Measurements from ENCODE around the gene SYTL5.

The SYTL5 gene

GRCh38 chrX:38089173-38089982 is 83.0 kb downstream of the SYTL5 start:
- H3K27ac ChIP-seq (ENCODE audit: low read depth, low read length): no peak overlapping the region
- no peak overlapping the region for H3K4me3 ChIP-seq (ENCODE audit: low read length)
- H3K36me3 ChIP-seq (ENCODE audit: insufficient read depth, low read length): no peaks in the 10 kb centered on the region
- no peaks in the 10 kb centered on the region for H3K4me1 ChIP-seq (ENCODE audit: insufficient read depth, low read length)
- WGBS: 95% methylated on average over 5 of the region's 8 CpGs
- H3K9ac ChIP-seq (ENCODE audit: low read depth, low read length): no peak overlapping the region
- H3K9me3 ChIP-seq (ENCODE audit: insufficient read depth, low read depth, low read length): no peaks in the 10 kb centered on the region
- H3K27me3 ChIP-seq (ENCODE audit: insufficient read depth, low read length): no peaks in the 10 kb centered on the region

- H3K4me1 ChIP-seq (ENCODE audit: insufficient read depth, low read length): no peaks in the 10 kb centered on the region
- H3K36me3 ChIP-seq (ENCODE audit: insufficient read depth, low read length): no peaks in the 10 kb centered on the region
- H3K27ac ChIP-seq (ENCODE audit: low read depth, low read length): no peak overlapping the region
- H3K9me3 ChIP-seq (ENCODE audit: insufficient read depth, low read depth, low read length): no peaks in the 10 kb centered on the region
- WGBS: 80% methylated on average over 1 of the region's 4 CpGs
- H3K9ac ChIP-seq (ENCODE audit: low read depth, low read length): no peak overlapping the region
- no peaks in the 10 kb centered on the region for H3K27me3 ChIP-seq (ENCODE audit: insufficient read depth, low read length)
- no peak overlapping the region for H3K4me3 ChIP-seq (ENCODE audit: low read length)
These were observed 89.7 kb downstream of the SYTL5 start for GRCh38 chrX:38095971-38096529.

- Histone ChIP-seq H3K27ac (ENCODE audit: low read depth, low read length) (no peak overlapping the region), H3K9me3 (ENCODE audit: insufficient read depth, low read depth, low read length) (no peaks in the 10 kb centered on the region), H3K4me1 (ENCODE audit: insufficient read depth, low read length) (no peaks in the 10 kb centered on the region), H3K36me3 (ENCODE audit: insufficient read depth, low read length) (no peaks in the 10 kb centered on the region), H3K4me3 (ENCODE audit: low read length) (no peak overlapping the region), H3K9ac (ENCODE audit: low read depth, low read length) (no peak overlapping the region), H3K27me3 (ENCODE audit: insufficient read depth, low read length) (no peaks in the 10 kb centered on the region)
These were observed 93.3 kb downstream of the SYTL5 start for GRCh38 chrX:38099688-38100087.

GRCh38 chrX:38102240-38102639 is 95.9 kb downstream of the SYTL5 start:
- Histone ChIP-seq H3K27ac (ENCODE audit: low read depth, low read length) (no peak overlapping the region), H3K27me3 (ENCODE audit: insufficient read depth, low read length) (no peaks in the 10 kb centered on the region), H3K4me3 (ENCODE audit: low read length) (no peak overlapping the region), H3K9ac (ENCODE audit: low read depth, low read length) (no peak overlapping the region), H3K9me3 (ENCODE audit: insufficient read depth, low read depth, low read length) (no peaks in the 10 kb centered on the region), H3K4me1 (ENCODE audit: insufficient read depth, low read length) (peaks cover 5% of the 10 kb centered on the region; the same call in 1 of the 2 replicates), H3K36me3 (ENCODE audit: insufficient read depth, low read length) (no peaks in the 10 kb centered on the region)
- WGBS: 96% methylated on average over 2 of the region's 2 CpGs

GRCh38 chrX:38102875-38103274 is 96.5 kb downstream of the SYTL5 start:
- Histone ChIP-seq H3K9ac (ENCODE audit: low read depth, low read length) (no peak overlapping the region), H3K9me3 (ENCODE audit: insufficient read depth, low read depth, low read length) (no peaks in the 10 kb centered on the region), H3K36me3 (ENCODE audit: insufficient read depth, low read length) (no peaks in the 10 kb centered on the region), H3K27ac (ENCODE audit: low read depth, low read length) (no peak overlapping the region), H3K27me3 (ENCODE audit: insufficient read depth, low read length) (no peaks in the 10 kb centered on the region), H3K4me3 (ENCODE audit: low read length) (no peak overlapping the region), H3K4me1 (ENCODE audit: insufficient read depth, low read length) (peaks cover 5% of the 10 kb centered on the region; the same call in 1 of the 2 replicates)
- WGBS: no CpG with 5 or more reads among the region's 1 CpG

- H3K4me3 ChIP-seq (ENCODE audit: low read length): no peak overlapping the region
- no peaks in the 10 kb centered on the region for H3K27me3 ChIP-seq (ENCODE audit: insufficient read depth, low read length)
- 91% methylated on average over 4 of the region's 5 CpGs for WGBS
- no peaks in the 10 kb centered on the region for H3K36me3 ChIP-seq (ENCODE audit: insufficient read depth, low read length)
- H3K9ac ChIP-seq (ENCODE audit: low read depth, low read length): no peak overlapping the region
- no peak overlapping the region for H3K27ac ChIP-seq (ENCODE audit: low read depth, low read length)
- peaks cover 5% of the 10 kb centered on the region; the same call in 1 of the 2 replicates for H3K4me1 ChIP-seq (ENCODE audit: insufficient read depth, low read length)
- no peaks in the 10 kb centered on the region for H3K9me3 ChIP-seq (ENCODE audit: insufficient read depth, low read depth, low read length)
These were observed 97.8 kb downstream of the SYTL5 start for GRCh38 chrX:38103857-38104812.

- H3K4me3 ChIP-seq (ENCODE audit: low read length): no peak overlapping the region
- H3K9me3 ChIP-seq (ENCODE audit: insufficient read depth, low read depth, low read length): no peaks in the 10 kb centered on the region
- H3K27ac ChIP-seq (ENCODE audit: low read depth, low read length): no peak overlapping the region
- H3K27me3 ChIP-seq (ENCODE audit: insufficient read depth, low read length): no peaks in the 10 kb centered on the region
- peaks cover 5% of the 10 kb centered on the region; the same call in 1 of the 2 replicates for H3K4me1 ChIP-seq (ENCODE audit: insufficient read depth, low read length)
- H3K9ac ChIP-seq (ENCODE audit: low read depth, low read length): no peak overlapping the region
- WGBS: 89% methylated on average over 6 of the region's 6 CpGs
- no peaks in the 10 kb centered on the region for H3K36me3 ChIP-seq (ENCODE audit: insufficient read depth, low read length)
These were observed 98.9 kb downstream of the SYTL5 start for GRCh38 chrX:38105216-38105725.

GRCh38 chrX:38106991-38107655 is 100.8 kb downstream of the SYTL5 start:
- Histone ChIP-seq H3K4me3 (ENCODE audit: low read length) (no peak overlapping the region), H3K9me3 (ENCODE audit: insufficient read depth, low read depth, low read length) (no peaks in the 10 kb centered on the region), H3K27me3 (ENCODE audit: insufficient read depth, low read length) (no peaks in the 10 kb centered on the region), H3K27ac (ENCODE audit: low read depth, low read length) (no peak overlapping the region), H3K36me3 (ENCODE audit: insufficient read depth, low read length) (no peaks in the 10 kb centered on the region), H3K9ac (ENCODE audit: low read depth, low read length) (no peak overlapping the region), H3K4me1 (ENCODE audit: insufficient read depth, low read length) (peaks cover 5% of the 10 kb centered on the region; the same call in 1 of the 2 replicates)
- WGBS: 93% methylated on average over 6 of the region's 6 CpGs

- Histone ChIP-seq H3K9ac (ENCODE audit: low read depth, low read length) (no peak overlapping the region), H3K4me3 (ENCODE audit: low read length) (no peak overlapping the region), H3K27ac (ENCODE audit: low read depth, low read length) (no peak overlapping the region), H3K4me1 (ENCODE audit: insufficient read depth, low read length) (peaks cover 5% of the 10 kb centered on the region; the same call in 1 of the 2 replicates), H3K36me3 (ENCODE audit: insufficient read depth, low read length) (no peaks in the 10 kb centered on the region), H3K27me3 (ENCODE audit: insufficient read depth, low read length) (no peaks in the 10 kb centered on the region), H3K9me3 (ENCODE audit: insufficient read depth, low read depth, low read length) (no peaks in the 10 kb centered on the region)
- 100% methylated on average over 2 of the region's 6 CpGs for WGBS
These were observed 102.0 kb downstream of the SYTL5 start for GRCh38 chrX:38108364-38108763.

- H3K27ac ChIP-seq (ENCODE audit: low read depth, low read length): no peak overlapping the region
- H3K4me1 ChIP-seq (ENCODE audit: insufficient read depth, low read length): peaks cover 5% of the 10 kb centered on the region; the same call in 1 of the 2 replicates
- no peaks in the 10 kb centered on the region for H3K36me3 ChIP-seq (ENCODE audit: insufficient read depth, low read length)
- H3K4me3 ChIP-seq (ENCODE audit: low read length): no peak overlapping the region
- 90% methylated on average over 4 of the region's 4 CpGs for WGBS
- H3K9me3 ChIP-seq (ENCODE audit: insufficient read depth, low read depth, low read length): no peaks in the 10 kb centered on the region
- H3K9ac ChIP-seq (ENCODE audit: low read depth, low read length): no peak overlapping the region
- H3K27me3 ChIP-seq (ENCODE audit: insufficient read depth, low read length): no peaks in the 10 kb centered on the region
These were observed 102.9 kb downstream of the SYTL5 start for GRCh38 chrX:38109042-38109898.

All from HUES64 (cell line).